Vagina (tissue), 2 donors: ENCODE data around the gene VPS72.

ENCODE experiments used
- POLR2A ChIP-seq, 2 donors: fragments of 450-650 bp; IDR thresholded peaks; one replicate each; pipeline ENCODE4 v1.6.1; 2017; ENCODE audit warnings: antibody characterized with exemption in 2 of 2, mild to moderate bottlenecking in 2 of 2, moderate library complexity in 2 of 2
- POLR2AphosphoS5 ChIP-seq, 2 donors: sonication (generic); formaldehyde crosslinking; IDR thresholded peaks; one replicate each; pipeline ENCODE4 v1.9.0; 2017; ENCODE audit warnings: antibody characterized with exemption in 2 of 2, mild to moderate bottlenecking in 2 of 2, low read depth in 1 of 2; ENCODE audit not compliant: insufficient read depth in 1 of 2
- TF ChIP-seq, protein P1 (sequence below), 3 experiments: fragments of 450-650 bp in 2 of 3; fragments of 200-600 bp in 1 of 3; sonication (generic) in 1 of 3; IDR thresholded peaks; one replicate each; pipeline ENCODE4 v1.5.1; 2017 to 2019; ENCODE audit warnings: antibody characterized with exemption in 3 of 3, mild to moderate bottlenecking in 2 of 3, moderate library complexity in 2 of 3

GRCh38 chr1:151238467-151238739 lies 48.4 kb upstream of the VPS72 start:
- TF ChIP-seq, protein P1, sequence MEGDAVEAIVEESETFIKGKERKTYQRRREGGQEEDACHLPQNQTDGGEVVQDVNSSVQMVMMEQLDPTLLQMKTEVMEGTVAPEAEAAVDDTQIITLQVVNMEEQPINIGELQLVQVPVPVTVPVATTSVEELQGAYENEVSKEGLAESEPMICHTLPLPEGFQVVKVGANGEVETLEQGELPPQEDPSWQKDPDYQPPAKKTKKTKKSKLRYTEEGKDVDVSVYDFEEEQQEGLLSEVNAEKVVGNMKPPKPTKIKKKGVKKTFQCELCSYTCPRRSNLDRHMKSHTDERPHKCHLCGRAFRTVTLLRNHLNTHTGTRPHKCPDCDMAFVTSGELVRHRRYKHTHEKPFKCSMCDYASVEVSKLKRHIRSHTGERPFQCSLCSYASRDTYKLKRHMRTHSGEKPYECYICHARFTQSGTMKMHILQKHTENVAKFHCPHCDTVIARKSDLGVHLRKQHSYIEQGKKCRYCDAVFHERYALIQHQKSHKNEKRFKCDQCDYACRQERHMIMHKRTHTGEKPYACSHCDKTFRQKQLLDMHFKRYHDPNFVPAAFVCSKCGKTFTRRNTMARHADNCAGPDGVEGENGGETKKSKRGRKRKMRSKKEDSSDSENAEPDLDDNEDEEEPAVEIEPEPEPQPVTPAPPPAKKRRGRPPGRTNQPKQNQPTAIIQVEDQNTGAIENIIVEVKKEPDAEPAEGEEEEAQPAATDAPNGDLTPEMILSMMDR (IDR thresholded peaks at IDR 0.05): no peak
- no peak for TF ChIP-seq POLR2A (IDR thresholded peaks at IDR 0.05)
- no peak for TF ChIP-seq POLR2AphosphoS5 (IDR thresholded peaks at IDR 0.05; ENCODE audit: insufficient read depth in 1 of 2, low read depth in 1 of 2)
